ENCODE measurements around the gene MYL6B.

MYL6B gene

DNA sequence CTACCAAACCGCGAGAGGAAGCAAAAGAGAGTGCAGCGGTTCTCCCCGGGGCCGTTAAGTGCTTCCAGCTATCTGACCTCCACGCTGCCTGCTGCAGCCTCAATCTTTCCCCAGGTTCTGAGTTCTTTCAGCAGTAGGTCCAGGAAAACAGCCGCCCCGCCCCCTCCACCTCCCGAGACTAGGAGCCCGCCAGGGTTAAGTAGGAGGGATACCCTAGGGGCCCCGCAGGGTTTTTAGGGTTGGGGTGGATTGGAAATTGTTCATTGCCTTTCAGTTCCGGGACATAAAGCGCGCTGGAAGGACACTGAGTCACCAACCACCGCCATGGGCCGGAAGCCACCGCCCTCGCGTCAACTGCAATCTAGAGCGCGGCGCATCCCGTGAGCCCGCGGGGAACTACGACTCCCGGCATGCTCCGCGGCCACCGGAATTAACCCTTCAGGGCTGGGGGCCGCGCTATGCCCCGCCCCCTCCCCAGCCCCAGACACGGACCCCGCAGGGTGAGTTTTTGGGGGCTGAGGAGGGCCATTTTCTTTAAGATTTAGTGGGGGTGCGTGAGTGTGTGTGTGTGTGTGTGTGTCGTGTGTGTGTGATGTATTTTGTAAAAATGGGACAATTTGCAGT, at the start of gene MYL6B:
Gene MYL6B (plus strand): TSS at position 456 of the 624 bp plus-strand sequence. CDS start 1,332 bp downstream, outside the sequence.
- peak; percentile 94 for DNase-seq (ENCODE audit: low spot score)

DNA sequence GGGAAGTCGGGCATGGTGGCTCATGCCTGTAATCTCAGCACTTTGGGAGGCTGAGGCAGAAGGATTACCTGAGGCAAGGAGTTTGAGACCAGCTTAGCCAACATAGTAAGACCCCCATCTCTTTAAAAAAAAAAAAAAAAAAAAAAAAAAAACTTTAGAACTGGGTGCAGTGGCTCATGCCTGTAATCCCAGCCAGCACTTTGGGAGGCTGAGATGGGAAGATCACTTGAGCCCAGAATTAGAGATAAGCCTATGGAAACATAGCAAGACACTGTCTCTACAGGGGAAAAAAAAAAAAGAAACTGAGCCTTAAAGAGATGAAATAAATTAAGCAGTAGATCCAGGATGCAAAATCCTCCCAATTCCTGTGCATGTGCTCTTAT, 49.7 kb upstream of the MYL6B start:
- no peak for DNase-seq (ENCODE audit: low spot score)

DNA sequence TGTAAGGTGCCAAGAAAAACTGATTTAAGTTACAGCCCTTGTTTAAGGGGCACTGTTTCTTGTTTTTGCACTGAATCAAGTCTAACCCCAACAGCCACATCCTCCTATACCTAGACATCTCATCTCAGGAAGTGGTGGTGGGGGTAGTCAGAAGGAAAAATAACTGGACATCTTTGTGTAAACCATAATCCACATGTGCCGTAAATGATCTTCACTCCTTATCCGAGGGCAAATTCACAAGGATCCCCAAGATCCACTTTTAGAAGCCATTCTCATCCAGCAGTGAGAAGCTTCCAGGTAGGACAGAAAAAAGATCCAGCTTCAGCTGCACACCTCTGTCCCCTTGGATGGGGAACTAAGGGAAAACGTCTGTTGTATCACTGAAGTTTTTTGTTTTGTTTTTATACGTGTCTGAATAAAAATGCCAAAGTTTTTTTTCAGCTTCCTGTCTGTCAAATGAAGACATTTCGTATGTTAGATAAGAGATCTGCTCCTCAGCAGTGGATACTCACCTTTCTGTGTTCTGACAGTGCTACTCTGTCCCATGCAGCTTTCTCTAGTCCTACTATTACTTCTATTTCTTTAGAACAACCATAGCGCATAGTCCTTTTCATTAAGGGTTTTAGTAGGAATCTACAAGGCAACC, 49.2 kb upstream of the MYL6B start:
- no peak for DNase-seq (ENCODE audit: low spot score)

DNA sequence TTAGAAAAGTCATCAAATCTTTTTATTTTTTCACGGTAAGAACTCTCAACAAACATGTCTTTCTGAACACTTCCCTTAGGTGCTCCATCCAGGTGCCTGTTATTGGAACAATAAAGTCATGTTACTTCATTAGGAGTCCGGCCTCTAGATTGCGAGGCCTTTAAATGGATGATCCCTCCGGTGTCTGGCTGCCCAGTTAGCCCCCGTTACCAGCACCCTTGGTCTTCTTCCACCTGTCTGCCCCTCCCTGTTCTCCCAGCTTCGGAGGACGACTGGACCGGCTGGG, 48.6 kb upstream of the MYL6B start:
- no peak for DNase-seq (ENCODE audit: low spot score)

DNA sequence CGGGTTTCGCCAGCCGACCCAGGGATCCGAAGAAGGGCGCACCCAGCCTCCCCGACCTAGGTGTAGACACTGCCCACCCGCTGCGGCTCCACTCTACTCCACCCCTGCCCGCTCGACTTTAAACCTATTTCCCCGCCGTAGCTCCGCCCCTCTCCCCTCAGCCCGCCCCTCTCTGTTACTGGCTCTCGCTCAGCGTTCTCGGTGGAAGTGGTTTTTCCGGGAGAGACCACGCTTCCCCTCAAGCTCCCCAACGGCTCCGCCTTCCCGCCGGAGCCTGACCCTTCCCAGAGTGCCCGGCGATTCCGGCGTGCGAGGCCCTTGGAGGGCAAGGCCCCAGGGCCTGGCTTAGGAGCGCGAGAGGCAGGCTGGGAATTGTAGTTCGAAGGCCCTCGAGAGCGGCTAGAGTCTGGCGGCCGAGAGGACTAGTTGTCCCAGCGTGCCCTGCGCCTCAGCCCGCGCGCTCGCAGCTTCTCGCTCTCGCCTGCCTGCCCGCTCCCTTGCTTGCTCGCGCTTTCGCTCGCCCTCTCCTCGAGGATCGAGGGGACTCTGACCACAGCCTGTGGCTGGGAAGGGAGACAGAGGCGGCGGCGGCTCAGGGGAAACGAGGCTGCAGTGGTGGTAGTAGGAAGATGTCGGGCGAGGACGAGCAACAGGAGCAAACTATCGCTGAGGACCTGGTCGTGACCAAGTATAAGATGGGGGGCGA, 48.1 kb upstream of the MYL6B start, which contains the start of gene PA2G4:
Gene PA2G4 (plus strand): TSS at position 451 of the 706 bp plus-strand sequence. CDS start 179 bp downstream, at position 630.
- peak; percentile 100 for DNase-seq (ENCODE audit: low spot score)

DNA sequence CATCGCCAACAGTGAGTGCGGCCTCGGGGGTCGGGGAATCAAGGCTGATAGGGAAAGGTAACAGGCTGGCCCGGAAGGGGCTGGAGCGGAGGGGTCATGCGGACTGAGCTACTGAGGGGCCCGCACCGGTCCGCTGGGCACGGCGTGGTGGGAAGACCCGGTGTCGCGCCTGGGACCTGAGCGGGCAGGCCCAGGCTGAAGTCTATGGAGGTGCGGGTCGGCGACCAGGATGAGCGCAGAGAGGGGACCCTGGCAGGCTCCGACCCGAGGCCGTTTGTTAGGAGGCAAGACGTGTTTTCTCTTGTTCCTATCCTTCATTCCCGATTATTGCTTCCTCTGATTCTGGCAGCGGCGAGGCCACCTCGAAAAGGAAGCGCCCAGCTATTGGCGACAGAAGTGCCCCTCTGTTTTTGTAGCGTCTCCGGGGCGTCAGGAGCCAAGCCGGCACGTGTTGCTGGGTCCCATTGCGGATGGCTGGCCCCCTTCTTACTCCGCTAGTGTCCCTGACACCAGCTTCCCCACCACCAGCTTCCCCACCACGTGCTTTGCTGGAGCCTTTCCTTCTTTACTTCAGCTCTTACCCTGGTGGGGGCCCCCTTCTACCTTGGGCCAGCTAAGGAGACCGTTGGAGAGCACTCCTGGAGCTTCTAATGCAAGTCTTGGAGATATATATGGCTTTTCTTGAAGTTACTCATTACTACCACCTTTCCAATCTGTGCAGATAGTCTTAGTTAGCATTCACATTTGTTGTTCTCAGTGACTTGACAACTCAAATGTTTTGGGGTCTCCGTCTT, 47.4 kb upstream of the MYL6B start:
- DNase-seq (ENCODE audit: low spot score) = peak; percentile 39

DNA sequence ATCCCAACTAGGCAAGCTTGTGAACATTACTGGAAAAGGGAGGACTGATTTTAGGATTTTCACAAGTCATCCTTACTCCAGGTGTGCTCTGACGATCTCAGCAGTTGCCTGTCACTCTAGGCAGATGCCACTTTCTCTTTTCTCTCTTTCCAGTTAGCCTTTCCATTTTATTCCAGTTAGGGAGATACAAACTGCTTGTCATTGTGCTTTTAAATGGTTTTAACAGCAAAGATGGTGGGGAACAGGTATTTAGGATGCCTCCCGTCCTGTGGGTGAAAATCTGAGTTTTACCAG, 46.8 kb upstream of the MYL6B start:
- DNase-seq (ENCODE audit: low spot score) = no peak

DNA sequence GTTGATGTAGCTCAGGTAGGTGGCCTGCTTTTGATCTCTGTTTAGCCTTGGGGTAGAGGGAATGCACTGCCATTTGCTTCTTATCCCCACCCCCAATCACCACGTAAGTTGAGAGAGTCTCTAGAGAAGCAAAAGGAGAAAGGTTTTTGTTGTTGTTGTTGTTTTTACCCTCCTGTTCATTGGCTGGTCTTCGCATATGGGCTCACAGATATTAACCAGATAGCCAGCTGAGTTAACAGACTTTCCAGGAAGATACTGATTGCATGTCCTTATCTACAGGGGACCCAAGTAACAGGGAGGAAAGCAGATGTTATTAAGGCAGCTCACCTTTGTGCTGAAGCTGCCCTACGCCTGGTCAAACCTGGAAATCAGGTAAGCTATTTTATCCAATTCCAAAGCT, 45.1 kb upstream of the MYL6B start:
- DNase-seq (ENCODE audit: low spot score) = no peak

DNA sequence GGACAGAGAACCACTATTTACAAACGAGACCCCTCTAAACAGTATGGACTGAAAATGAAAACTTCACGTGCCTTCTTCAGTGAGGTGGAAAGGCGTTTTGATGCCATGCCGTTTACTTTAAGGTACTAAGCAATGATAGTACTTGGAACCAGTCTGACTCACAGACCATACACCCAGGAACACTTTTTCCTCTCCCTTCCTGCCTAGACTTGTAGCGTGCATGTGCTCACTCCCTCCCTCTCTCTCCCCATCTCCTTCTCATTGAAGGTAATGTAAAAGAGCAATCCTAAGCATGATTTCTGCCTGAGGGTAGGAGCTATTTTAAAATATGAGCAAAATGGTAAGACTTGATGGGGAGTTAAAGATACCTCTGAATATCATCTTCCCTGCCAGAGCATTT, 41.8 kb upstream of the MYL6B start:
- no peak for DNase-seq (ENCODE audit: low spot score)

DNA sequence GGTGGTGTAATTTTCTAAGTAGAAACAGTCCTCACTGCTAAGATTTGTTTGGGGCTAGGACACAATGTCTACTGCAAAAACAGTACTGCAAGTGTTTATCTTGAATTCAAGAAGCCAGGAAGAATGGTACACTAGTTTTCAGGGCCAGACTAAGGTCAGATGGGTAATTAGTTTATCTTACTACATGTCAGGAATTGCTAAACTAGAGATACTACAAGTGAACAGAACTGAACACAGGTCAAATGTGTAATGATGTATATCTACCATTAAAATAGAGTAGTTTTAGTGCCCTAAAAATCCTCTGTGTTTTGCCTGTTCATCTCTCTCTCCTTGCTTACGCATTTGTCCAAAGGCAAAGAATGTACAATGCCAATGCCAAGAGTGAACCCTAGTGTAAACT, 38.3 kb upstream of the MYL6B start:
- DNase-seq (ENCODE audit: low spot score) = no peak

DNA sequence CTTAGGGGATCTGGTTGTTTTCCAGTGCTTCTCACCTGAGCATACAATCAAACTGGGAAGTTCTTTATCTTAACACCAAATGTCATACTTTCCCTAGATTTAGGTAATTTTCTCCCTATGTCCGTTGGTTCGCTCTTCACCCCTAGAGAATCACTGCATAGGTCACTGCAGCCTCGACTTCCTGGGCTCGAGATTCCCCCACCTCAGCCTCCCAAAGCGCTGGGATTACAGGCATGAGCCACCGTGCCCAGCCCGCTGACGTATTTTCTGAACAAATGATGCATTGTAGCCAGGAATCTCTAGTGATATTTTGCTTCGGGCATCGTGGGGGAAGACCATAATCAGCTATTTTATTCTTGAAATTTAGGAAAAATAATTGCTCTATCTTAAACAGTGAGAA, 37.1 kb upstream of the MYL6B start:
- peak; percentile 20 for DNase-seq (ENCODE audit: low spot score)

DNA sequence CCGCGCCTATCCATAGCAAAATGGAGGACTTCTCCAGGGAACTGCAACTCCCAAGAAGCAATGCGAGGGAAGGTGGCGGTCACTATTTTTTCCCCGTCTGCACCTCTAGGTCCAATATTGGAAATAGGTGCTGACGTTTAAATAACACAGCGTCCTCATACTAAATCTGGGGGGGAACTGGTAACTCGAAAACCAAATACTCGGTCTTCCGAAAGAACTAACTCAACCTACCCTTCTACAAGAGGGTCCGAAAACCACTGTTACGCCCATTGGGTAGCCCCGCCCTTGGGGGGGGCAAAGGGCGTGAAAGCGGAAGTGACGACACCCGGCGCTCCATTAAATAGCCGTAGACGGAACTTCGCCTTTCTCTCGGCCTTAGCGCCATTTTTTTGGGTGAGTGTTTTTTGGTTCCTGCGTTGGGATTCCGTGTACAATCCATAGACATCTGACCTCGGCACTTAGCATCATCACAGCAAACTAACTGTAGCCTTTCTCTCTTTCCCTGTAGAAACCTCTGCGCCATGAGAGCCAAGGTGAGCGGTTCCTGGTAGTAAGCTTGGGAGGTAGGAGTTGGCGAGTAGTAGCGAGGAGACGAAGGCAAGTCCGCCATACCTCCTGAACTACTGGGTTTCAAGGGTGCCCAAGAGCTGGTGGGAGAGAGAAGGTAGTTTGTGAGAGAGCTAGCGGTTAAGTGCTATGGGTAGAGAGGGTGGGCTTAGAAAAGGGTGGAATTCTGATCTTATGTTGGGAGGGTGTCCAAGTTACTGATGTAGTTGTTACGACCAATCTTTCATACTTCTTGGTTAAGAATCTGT, 35.9 kb upstream of the MYL6B start, which contains the start of gene RPL41:
Gene RPL41 (plus strand): TSS at position 367 of the 815 bp plus-strand sequence.
- DNase-seq (ENCODE audit: low spot score) = peak; percentile 95

DNA sequence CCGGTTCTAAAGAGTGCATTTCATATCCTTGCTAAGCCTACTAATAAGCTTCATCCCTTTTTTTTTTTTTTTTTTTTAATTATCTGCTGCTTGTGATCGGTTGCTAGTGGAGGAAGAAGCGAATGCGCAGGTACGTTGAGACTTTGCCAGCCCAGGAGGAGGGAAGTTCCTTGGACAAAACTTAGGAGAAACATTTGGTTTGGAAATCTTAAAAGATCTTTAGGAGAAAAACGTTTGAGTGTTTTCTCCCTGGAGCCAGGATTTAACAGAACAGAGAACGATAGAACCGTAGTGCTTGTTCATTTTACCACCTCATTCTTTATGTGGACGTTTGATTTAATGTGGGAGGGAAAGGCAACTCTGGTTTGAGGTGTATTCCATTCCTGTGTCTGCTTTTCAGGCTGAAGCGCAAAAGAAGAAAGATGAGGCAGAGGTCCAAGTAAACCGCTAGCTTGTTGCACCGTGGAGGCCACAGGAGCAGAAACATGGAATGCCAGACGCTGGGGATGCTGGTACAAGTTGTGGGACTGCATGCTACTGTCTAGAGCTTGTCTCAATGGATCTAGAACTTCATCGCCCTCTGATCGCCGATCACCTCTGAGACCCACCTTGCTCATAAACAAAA, 35.2 kb upstream of the MYL6B start:
- peak; percentile 29 for DNase-seq (ENCODE audit: low spot score)

DNA sequence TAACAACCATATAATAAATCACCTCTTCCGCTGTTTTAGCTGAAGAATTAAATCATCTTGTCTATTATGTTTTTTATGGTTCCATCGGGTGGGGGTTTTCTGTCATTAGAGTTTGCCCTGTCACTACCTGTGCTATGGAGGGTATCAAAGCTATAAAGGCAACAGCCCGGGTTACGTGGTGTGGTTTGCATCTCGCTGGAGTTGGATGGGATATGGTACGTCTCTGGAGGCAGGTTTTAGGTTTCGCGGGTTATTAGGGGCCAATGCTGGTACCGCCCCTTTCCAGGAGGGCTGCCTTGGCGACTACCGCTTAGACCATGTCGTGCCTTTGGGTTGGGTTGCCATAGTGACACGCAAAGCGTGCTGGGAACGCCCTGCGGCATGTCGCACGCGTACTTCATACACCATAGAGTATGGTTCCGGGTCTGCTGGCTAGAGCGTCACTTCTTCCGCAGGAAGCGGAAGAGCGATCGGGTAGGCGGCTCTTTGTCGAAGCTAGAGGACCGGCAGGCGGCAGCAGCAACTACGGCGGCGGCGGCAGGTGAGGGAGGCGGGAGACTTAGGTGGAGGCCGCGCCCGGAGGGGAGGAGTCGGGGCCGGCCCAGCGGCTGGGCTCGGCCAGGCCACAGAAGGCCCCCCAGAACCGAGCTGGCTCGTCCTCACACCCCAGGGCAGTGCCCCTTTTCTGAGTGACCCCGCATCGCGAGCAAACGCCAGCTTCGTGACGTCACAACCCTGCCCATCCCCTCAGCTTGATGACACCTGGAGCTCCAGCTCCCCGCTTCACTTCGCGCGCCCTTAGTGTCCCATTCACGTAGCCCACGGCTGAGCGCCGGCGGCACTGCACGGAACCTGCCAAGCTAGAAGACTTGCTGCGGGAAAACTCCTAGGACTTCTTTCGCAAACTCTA, 34.4 kb upstream of the MYL6B start, which contains the start of gene ZC3H10:
Gene ZC3H10 (plus strand): TSS at position 489 of the 910 bp plus-strand sequence. CDS start 2,297 bp downstream, outside the sequence.
- peak; percentile 100 for DNase-seq (ENCODE audit: low spot score)

DNA sequence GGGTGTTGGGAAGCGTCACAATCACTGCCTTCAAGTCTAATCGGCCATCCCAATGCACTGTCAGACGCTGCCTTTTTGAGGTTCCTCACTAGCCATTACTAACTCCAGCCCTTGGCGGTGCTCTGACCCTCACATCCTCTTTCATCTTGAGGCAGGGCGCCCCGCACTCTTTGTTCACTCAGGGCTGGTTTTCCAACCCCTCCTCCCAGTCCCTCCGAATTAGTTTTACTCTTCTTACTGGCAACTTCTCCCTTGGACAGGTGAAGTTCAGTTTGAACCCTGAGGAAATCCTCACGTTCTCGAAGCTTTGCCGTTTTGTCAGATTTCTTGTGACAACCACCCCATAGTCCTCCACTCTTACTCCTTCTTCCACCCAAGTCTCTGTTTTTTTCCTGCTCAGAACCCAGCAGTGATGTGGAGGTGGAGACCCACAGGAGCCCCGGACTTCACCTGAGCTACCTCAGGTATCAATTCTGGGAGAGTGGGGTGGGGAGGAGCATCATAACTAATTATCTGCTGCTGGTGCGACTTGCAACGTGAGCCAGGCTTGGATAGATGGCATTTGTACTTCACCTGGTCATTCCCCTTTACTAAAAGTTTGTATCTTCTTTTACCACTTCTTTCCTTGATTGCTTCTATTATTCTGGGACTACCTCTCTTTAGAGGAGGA, 33.6 kb upstream of the MYL6B start:
- DNase-seq (ENCODE audit: low spot score) = no peak

DNA sequence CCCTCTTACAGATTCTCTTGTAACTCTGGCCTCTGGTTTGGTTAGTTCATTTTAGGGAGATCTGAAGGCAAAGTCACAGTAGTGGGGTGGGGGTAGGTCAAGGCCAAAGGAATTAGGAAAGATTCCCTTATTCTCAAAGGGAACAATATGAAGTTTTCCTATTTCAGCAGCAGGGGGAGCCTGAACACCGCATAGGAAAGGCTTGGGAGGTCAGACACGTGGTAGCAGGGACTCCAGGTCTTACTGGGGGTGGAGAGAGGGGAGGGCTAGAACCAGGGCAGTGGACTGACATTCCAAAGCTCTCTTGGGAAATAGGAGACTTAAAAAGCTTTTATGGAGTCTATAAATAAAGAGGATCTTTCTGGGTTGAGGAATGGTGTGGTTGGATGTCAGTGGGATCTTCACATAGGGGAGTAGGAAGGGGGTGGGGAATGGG, 33.0 kb upstream of the MYL6B start:
- peak; percentile 91 for DNase-seq (ENCODE audit: low spot score)

DNA sequence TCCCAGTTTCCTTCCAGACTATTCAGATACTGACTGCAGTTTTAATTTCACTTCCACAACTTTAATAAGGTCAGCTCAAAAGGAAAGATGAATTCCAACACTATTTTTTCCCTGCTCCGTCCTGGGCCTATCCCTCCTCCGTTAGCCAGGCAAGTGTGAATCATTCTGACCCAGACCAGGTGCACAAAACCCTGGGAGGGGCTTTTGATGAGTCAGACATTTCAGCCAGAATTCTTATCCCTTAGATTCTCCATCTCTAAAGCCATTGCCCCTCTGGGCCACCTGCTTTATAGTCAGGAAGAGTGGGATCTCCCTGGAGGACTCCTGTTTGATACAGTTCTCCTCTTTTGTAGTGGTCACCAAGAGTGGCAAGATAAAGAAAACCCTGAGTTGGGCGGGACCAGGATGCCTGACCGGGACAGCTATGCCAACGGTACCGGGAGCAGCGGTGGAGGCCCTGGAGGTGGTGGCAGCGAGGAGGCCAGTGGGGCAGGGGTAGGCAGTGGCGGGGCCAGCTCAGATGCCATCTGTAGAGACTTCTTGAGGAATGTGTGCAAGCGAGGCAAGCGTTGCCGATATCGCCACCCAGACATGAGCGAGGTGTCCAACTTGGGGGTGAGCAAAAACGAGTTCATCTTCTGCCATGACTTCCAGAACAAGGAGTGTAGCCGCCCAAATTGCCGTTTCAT, 32.1 kb upstream of the MYL6B start:
- DNase-seq (ENCODE audit: low spot score) = peak; percentile 76

DNA sequence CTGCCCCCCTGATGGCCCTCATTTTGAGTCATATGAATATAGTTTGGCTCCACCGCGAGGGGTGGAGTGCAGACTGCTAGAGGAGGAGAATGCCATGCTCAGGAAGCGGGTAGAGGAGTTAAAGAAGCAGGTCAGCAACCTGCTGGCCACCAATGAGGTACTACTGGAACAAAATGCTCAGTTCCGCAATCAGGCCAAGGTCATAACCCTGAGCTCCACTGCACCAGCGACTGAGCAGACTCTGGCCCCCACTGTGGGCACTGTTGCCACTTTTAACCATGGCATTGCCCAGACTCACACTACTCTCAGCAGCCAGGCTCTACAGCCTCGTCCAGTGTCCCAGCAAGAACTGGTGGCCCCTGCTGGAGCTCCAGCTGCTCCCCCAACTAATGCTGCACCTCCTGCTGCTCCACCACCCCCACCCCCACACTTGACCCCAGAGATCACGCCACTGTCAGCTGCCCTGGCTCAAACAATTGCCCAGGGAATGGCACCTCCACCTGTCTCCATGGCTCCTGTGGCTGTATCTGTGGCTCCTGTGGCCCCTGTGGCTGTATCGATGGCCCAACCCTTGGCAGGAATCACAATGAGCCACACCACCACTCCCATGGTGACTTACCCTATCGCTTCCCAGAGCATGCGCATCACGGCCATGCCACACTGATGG, 31.1 kb upstream of the MYL6B start:
- no peak for DNase-seq (ENCODE audit: low spot score)
